Measurements from ENCODE around the gene PAX5.

- TF ChIP-seq, protein P1, sequence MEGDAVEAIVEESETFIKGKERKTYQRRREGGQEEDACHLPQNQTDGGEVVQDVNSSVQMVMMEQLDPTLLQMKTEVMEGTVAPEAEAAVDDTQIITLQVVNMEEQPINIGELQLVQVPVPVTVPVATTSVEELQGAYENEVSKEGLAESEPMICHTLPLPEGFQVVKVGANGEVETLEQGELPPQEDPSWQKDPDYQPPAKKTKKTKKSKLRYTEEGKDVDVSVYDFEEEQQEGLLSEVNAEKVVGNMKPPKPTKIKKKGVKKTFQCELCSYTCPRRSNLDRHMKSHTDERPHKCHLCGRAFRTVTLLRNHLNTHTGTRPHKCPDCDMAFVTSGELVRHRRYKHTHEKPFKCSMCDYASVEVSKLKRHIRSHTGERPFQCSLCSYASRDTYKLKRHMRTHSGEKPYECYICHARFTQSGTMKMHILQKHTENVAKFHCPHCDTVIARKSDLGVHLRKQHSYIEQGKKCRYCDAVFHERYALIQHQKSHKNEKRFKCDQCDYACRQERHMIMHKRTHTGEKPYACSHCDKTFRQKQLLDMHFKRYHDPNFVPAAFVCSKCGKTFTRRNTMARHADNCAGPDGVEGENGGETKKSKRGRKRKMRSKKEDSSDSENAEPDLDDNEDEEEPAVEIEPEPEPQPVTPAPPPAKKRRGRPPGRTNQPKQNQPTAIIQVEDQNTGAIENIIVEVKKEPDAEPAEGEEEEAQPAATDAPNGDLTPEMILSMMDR (conservative IDR thresholded peaks at IDR 0.05), result no peak
- no peak for TF ChIP-seq ZFX (IDR thresholded peaks at IDR 0.05)
Observed at GRCh38 chr9:36836486-36836885, 197.6 kb downstream of the PAX5 start.
